ENCODE results near the gene FANCD2.

Gene FANCD2

GRCh38 chr3:10026084-10026890 lies at the start of gene FANCD2:
Gene FANCD2 (plus strand): TSS chr3:10026437. CDS start chr3:10028658, 2,221 bp downstream.
- Histone ChIP-seq H3K4me3 (ENCODE audit: low read depth, low read length) (peak within 1 kb of the TSS; percentile 97), H3K36me3 (ENCODE audit: insufficient read depth, low read length) (peaks cover 2% of the 10 kb centered on the region; the same call in 1 of the 2 replicates), H3K79me2 (ENCODE audit: control insufficient read depth, insufficient read depth, low read length, unreplicated experiment) (peaks cover 34% of the 10 kb centered on the region), H2AFZ (ENCODE audit: low read length, unreplicated experiment) (peak within 1 kb of the TSS; percentile 86), H3K27me3 (ENCODE audit: insufficient read depth, low read length) (no peaks in the 10 kb centered on the region), H3K27ac (ENCODE audit: low read depth, low read length) (peak within 1 kb of the TSS; percentile 82), H3K4me1 (ENCODE audit: control insufficient read depth, insufficient read depth, low read length, unreplicated experiment) (peaks cover 24% of the 10 kb centered on the region)

- H3K36me3 ChIP-seq (ENCODE audit: insufficient read depth, low read length) = peaks cover 14% of the 10 kb centered on the region; the same call in 1 of the 2 replicates
- H3K79me2 ChIP-seq (ENCODE audit: control insufficient read depth, insufficient read depth, low read length, unreplicated experiment) = peaks cover 19% of the 10 kb centered on the region
- H3K4me1 ChIP-seq (ENCODE audit: control insufficient read depth, insufficient read depth, low read length, unreplicated experiment) = peaks cover 36% of the 10 kb centered on the region
- H3K4me3 ChIP-seq (ENCODE audit: low read depth, low read length) = peak overlapping the region; percentile 39; the same call in 1 of the 2 replicates
- H2AFZ ChIP-seq (ENCODE audit: low read length, unreplicated experiment) = no peak overlapping the region
- H3K27ac ChIP-seq (ENCODE audit: low read depth, low read length) = peak overlapping the region; percentile 90
- no peaks in the 10 kb centered on the region for H3K27me3 ChIP-seq (ENCODE audit: insufficient read depth, low read length)
Measured at GRCh38 chr3:9976721-9977709, 49.2 kb upstream of the FANCD2 start.

DNA sequence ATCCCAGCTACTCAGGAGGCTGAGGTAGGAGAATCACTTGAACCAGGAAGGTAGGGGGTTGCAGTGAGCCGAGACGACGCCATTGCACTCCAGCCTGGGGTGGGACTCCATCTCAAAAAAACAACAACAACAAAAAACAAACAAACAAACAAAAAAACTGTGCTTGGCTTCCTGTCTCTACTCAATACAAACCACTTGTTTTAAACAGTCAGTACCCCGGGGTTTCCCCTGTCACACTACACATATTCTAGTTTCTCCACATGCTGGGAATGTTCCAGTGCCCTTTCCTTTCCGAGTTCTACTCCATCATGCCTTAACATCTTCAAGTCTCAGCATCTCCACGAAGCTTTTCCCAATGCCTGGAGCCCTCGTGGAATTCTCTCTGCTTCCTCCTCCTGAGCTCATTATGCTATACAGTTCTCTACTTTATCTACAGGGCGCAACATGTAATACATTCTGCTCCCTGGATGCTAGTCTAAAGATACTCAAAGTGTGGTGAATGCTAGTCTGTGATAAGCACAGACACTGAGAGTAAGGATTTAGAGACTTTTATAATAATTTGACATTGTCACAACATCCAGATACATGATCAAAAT lies 47.4 kb upstream of the FANCD2 start:
- peak overlapping the region; percentile 63 for H3K27ac ChIP-seq (ENCODE audit: low read depth, low read length)

DNA sequence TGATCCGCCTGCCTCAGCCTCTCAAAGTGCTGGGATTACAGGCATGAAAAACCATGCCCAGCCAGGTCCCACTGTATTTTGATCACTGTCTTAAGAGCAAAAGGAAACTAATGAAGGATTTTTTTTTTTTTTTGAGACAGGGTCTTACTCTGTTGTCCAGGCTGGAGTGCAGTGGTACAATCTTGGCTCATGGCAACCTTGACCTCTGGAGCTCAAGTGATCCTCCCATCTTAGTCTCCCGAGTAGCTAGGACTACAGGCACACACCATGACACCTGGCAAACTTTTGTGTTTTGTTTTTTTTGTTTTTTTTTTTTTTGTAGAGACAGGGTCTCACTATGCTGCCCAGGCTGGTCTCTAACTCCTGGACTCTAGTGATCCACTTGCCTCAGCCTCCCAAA lies 46.0 kb upstream of the FANCD2 start:
- H3K36me3 ChIP-seq (ENCODE audit: insufficient read depth, low read length) = peaks cover under 1% of the 10 kb centered on the region; the same call in 1 of the 2 replicates
- no peak overlapping the region for H3K4me3 ChIP-seq (ENCODE audit: low read depth, low read length)
- peaks cover 32% of the 10 kb centered on the region for H3K79me2 ChIP-seq (ENCODE audit: control insufficient read depth, insufficient read depth, low read length, unreplicated experiment)
- H3K27me3 ChIP-seq (ENCODE audit: insufficient read depth, low read length) = no peaks in the 10 kb centered on the region
- H3K4me1 ChIP-seq (ENCODE audit: control insufficient read depth, insufficient read depth, low read length, unreplicated experiment) = peaks cover 38% of the 10 kb centered on the region
- H3K27ac ChIP-seq (ENCODE audit: low read depth, low read length) = no peak overlapping the region; the same call in 1 of the 2 replicates
- no peak overlapping the region for H2AFZ ChIP-seq (ENCODE audit: low read length, unreplicated experiment)

More for the DNA sequence above, 47.4 kb upstream of the FANCD2 start:
- no peak overlapping the region for H3K4me3 ChIP-seq (ENCODE audit: low read depth, low read length)
- H2AFZ ChIP-seq (ENCODE audit: low read length, unreplicated experiment) = no peak overlapping the region
- peaks cover 36% of the 10 kb centered on the region for H3K4me1 ChIP-seq (ENCODE audit: control insufficient read depth, insufficient read depth, low read length, unreplicated experiment)
- H3K36me3 ChIP-seq (ENCODE audit: insufficient read depth, low read length) = peaks cover 9% of the 10 kb centered on the region; the same call in 1 of the 2 replicates
- peaks cover 26% of the 10 kb centered on the region for H3K79me2 ChIP-seq (ENCODE audit: control insufficient read depth, insufficient read depth, low read length, unreplicated experiment)
- H3K27me3 ChIP-seq (ENCODE audit: insufficient read depth, low read length) = no peaks in the 10 kb centered on the region

DNA sequence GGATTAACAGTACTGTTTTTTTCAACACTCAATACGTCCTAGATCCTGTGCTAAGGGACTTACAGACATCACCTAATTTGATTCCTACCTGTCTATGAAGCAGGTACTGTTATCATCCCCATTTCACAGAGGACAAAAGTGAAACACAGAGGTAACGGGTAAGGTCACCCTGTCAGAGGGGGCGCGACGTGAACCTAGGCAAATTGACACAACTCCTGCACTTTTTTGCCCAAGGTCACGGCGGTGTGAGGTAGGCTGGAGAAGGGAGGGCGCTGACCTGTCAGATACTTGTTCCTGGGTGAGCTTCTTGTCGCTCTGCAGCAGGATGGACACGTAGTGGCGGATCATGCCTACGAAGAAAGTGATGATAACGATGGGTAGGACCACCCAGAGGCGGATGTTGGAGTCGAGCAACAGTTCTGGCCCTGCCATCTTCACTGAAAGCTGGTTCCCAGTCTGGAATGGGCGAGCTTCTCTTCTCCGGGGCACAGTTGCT lies 40.0 kb upstream of the FANCD2 start:
- Histone ChIP-seq H3K27me3 (ENCODE audit: insufficient read depth, low read length) (no peaks in the 10 kb centered on the region), H3K4me3 (ENCODE audit: low read depth, low read length) (peak overlapping the region; percentile 92), H3K36me3 (ENCODE audit: insufficient read depth, low read length) (no peaks in the 10 kb centered on the region; the same call in 1 of the 2 replicates), H3K4me1 (ENCODE audit: control insufficient read depth, insufficient read depth, low read length, unreplicated experiment) (peaks cover 11% of the 10 kb centered on the region), H3K79me2 (ENCODE audit: control insufficient read depth, insufficient read depth, low read length, unreplicated experiment) (peaks cover 51% of the 10 kb centered on the region), H2AFZ (ENCODE audit: low read length, unreplicated experiment) (no peak overlapping the region), H3K27ac (ENCODE audit: low read depth, low read length) (peak overlapping the region; percentile 17; the same call in 1 of the 2 replicates)

- Histone ChIP-seq H3K27ac (ENCODE audit: low read depth, low read length) (peak overlapping the region; percentile 39), H2AFZ (ENCODE audit: low read length, unreplicated experiment) (no peak overlapping the region), H3K4me3 (ENCODE audit: low read depth, low read length) (peak overlapping the region; percentile 29; the same call in 1 of the 2 replicates), H3K27me3 (ENCODE audit: insufficient read depth, low read length) (no peaks in the 10 kb centered on the region), H3K36me3 (ENCODE audit: insufficient read depth, low read length) (peaks cover 7% of the 10 kb centered on the region), H3K4me1 (ENCODE audit: control insufficient read depth, insufficient read depth, low read length, unreplicated experiment) (peaks cover 20% of the 10 kb centered on the region), H3K79me2 (ENCODE audit: control insufficient read depth, insufficient read depth, low read length, unreplicated experiment) (peaks cover 36% of the 10 kb centered on the region)
Measured at GRCh38 chr3:9994086-9994844, 32.0 kb upstream of the FANCD2 start.

DNA sequence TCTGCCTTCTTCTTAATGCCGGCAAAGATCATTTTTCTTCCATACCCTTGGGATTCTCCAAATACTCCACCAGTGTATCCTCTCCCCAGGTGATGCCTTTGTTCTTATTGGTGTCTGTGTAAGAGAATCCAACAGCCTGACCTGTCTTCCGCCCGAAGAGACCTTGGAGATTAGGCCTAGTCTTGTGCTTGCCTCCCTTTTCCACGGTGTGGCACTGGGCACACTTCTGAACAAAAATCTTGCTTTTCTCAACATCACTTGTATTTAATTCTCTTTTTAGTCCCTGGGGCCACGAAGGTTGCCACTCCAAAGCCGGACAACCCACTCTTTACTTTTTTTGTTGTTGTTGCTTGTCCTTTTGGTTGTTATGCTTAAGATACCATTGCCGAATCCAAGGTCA lies 25.6 kb upstream of the FANCD2 start:
- Histone ChIP-seq H3K4me1 (ENCODE audit: control insufficient read depth, insufficient read depth, low read length, unreplicated experiment) (peaks cover 13% of the 10 kb centered on the region), H3K27me3 (ENCODE audit: insufficient read depth, low read length) (no peaks in the 10 kb centered on the region), H3K27ac (ENCODE audit: low read depth, low read length) (no peak overlapping the region), H3K36me3 (ENCODE audit: insufficient read depth, low read length) (peaks cover 33% of the 10 kb centered on the region), H3K79me2 (ENCODE audit: control insufficient read depth, insufficient read depth, low read length, unreplicated experiment) (peaks cover 8% of the 10 kb centered on the region), H2AFZ (ENCODE audit: low read length, unreplicated experiment) (no peak overlapping the region), H3K4me3 (ENCODE audit: low read depth, low read length) (no peak overlapping the region)

DNA sequence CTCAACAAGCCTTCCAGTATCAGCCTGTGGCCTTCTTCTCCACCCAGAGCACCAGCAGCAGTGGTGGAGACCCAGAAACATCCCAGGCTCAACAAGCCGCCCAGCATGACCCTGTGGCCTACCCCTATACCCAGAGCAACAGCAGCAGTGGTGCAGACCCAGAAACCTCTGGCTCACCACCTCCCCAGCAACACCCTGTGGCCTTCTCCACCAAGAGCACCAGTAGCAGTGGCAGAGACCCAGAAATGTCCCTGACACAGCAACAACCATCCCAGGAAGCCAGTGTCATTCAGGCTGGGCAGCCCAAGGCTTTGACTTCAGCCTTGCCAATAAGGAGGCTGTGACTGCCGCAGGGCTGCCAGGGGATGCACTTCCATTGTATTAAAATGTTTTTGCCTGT lies 23.3 kb upstream of the FANCD2 start:
- no peak overlapping the region for H3K27ac ChIP-seq (ENCODE audit: low read depth, low read length)
- no peak overlapping the region for H2AFZ ChIP-seq (ENCODE audit: low read length, unreplicated experiment)
- peaks cover 3% of the 10 kb centered on the region for H3K79me2 ChIP-seq (ENCODE audit: control insufficient read depth, insufficient read depth, low read length, unreplicated experiment)
- no peak overlapping the region for H3K4me3 ChIP-seq (ENCODE audit: low read depth, low read length)
- peaks cover 15% of the 10 kb centered on the region for H3K4me1 ChIP-seq (ENCODE audit: control insufficient read depth, insufficient read depth, low read length, unreplicated experiment)
- peaks cover 33% of the 10 kb centered on the region for H3K36me3 ChIP-seq (ENCODE audit: insufficient read depth, low read length)
- H3K27me3 ChIP-seq (ENCODE audit: insufficient read depth, low read length) = no peaks in the 10 kb centered on the region

- Histone ChIP-seq H3K4me1 (ENCODE audit: control insufficient read depth, insufficient read depth, low read length, unreplicated experiment) (peaks cover 19% of the 10 kb centered on the region), H3K4me3 (ENCODE audit: low read depth, low read length) (no peak overlapping the region), H3K27ac (ENCODE audit: low read depth, low read length) (no peak overlapping the region), H3K27me3 (ENCODE audit: insufficient read depth, low read length) (no peaks in the 10 kb centered on the region), H3K36me3 (ENCODE audit: insufficient read depth, low read length) (peaks cover 25% of the 10 kb centered on the region), H3K79me2 (ENCODE audit: control insufficient read depth, insufficient read depth, low read length, unreplicated experiment) (no peaks in the 10 kb centered on the region), H2AFZ (ENCODE audit: low read length, unreplicated experiment) (no peak overlapping the region)
Measured at GRCh38 chr3:10004506-10004905, 21.7 kb upstream of the FANCD2 start.
